ENCODE data around the gene ZBTB2.
"Not testable (repeated sequence)": the region's sequence is repeated elsewhere in the genome, so short reads cannot be mapped to it uniquely, and the experiment has no call there.

ZBTB2 gene

GRCh38 chr6:151320140-151320539 lies 71.2 kb downstream of the ZBTB2 start:
- no peaks in the 10 kb centered on the region for H3K9me2 ChIP-seq (replicated peaks; ENCODE audit: control insufficient read depth, low read length)
- no peaks in the 10 kb centered on the region for H3K36me3 ChIP-seq (ENCODE audit: control insufficient read depth, low read length)
- no peaks in the 10 kb centered on the region for H3K9me3 ChIP-seq (ENCODE audit: control insufficient read depth, insufficient read depth, low read length)
- H3K27ac ChIP-seq (ENCODE audit: low read depth, low read length) = no peak overlapping the region
- H3F3A ChIP-seq (ENCODE audit: control insufficient read depth, insufficient read depth) = no peaks in the 10 kb centered on the region
- H3K4me1 ChIP-seq (ENCODE audit: control insufficient read depth, low read length) = no peaks in the 10 kb centered on the region
- no peak overlapping the region for H3K4me3 ChIP-seq (ENCODE audit: low read length)
- no peak for TF ChIP-seq EZH2phosphoT487 (IDR thresholded peaks at IDR 0.05; ENCODE audit: borderline replicate concordance, low read length)
- no peak for TF ChIP-seq CTCF (IDR thresholded peaks at IDR 0.05; ENCODE audit: low read depth, low read length, poor library complexity, severe bottlenecking)
- H3K79me2 ChIP-seq (ENCODE audit: control insufficient read depth, low read length) = no peaks in the 10 kb centered on the region
- no peak overlapping the region for H3K4me2 ChIP-seq (ENCODE audit: low read length)
- peaks cover 18% of the 10 kb centered on the region for H3K27me3 ChIP-seq (ENCODE audit: control insufficient read depth, low read length)
- H4K20me1 ChIP-seq (ENCODE audit: control insufficient read depth, insufficient read depth, low read depth, low read length) = no peaks in the 10 kb centered on the region

- H3F3A ChIP-seq (ENCODE audit: control insufficient read depth, insufficient read depth) = no peaks in the 10 kb centered on the region
- H3K4me3 ChIP-seq (ENCODE audit: low read length) = no peak overlapping the region
- H4K20me1 ChIP-seq (ENCODE audit: control insufficient read depth, insufficient read depth, low read depth, low read length) = no peaks in the 10 kb centered on the region
- H3K9me2 ChIP-seq (replicated peaks; ENCODE audit: control insufficient read depth, low read length) = no peaks in the 10 kb centered on the region
- peaks cover 10% of the 10 kb centered on the region for H3K27me3 ChIP-seq (ENCODE audit: control insufficient read depth, low read length)
- H3K4me1 ChIP-seq (ENCODE audit: control insufficient read depth, low read length) = no peaks in the 10 kb centered on the region
- no peak for TF ChIP-seq EZH2phosphoT487 (IDR thresholded peaks at IDR 0.05; ENCODE audit: borderline replicate concordance, low read length)
- no peak for TF ChIP-seq CTCF (IDR thresholded peaks at IDR 0.05; ENCODE audit: low read depth, low read length, poor library complexity, severe bottlenecking)
- H3K9me3 ChIP-seq (ENCODE audit: control insufficient read depth, insufficient read depth, low read length) = no peaks in the 10 kb centered on the region
- H3K4me2 ChIP-seq (ENCODE audit: low read length) = no peak overlapping the region
- H3K79me2 ChIP-seq (ENCODE audit: control insufficient read depth, low read length) = no peaks in the 10 kb centered on the region
- H3K27ac ChIP-seq (ENCODE audit: low read depth, low read length) = no peak overlapping the region
- H3K36me3 ChIP-seq (ENCODE audit: control insufficient read depth, low read length) = no peaks in the 10 kb centered on the region
Observed at GRCh38 chr6:151317995-151318365, 73.4 kb downstream of the ZBTB2 start.

DNA sequence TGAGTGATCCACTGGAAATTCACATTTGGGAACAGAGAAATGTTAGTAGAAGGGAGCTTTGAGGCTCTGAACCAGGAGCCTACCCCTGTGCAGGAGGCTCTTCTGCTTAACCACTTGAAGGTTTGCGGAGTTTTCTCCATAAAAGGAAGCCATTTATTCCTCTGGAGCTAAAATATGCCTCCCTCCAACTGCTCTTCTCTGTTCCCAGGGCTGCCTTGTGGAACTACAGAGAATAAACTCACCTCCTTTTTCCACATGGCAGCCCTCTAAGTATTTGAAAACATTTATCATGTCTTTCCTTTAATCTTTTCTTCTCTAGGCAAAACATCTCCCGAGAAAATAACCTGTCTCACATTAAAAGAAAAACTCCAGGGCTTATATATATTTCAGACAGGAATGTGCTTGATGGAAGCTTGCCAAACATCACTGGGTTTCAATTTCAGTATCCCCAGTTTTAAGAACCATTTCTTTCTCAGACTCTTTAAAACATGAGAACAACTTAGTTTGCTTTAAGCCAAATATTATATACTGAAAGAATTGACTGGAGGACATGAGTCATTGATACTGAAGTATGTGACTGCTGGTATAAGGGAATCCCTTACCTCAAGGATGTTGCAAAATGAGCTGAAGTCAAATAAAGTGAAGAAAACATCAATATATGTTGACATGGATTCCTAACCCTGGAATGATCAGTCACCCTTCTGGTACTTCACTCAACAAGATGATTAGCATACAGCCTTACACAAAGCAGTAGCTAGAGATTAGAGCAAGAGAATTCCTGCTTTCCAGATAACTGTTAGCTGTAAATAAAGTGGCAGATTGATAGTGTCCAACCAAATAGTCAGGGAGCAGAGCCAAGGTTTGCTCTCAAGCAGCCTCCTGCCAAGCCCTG lies 74.0 kb downstream of the ZBTB2 start:
- Histone ChIP-seq H3K4me2 (ENCODE audit: low read length) (no peak overlapping the region), H4K20me1 (ENCODE audit: control insufficient read depth, insufficient read depth, low read depth, low read length) (no peaks in the 10 kb centered on the region), H3K4me1 (ENCODE audit: control insufficient read depth, low read length) (no peaks in the 10 kb centered on the region), H3K79me2 (ENCODE audit: control insufficient read depth, low read length) (no peaks in the 10 kb centered on the region), H3K27me3 (ENCODE audit: control insufficient read depth, low read length) (peaks cover 10% of the 10 kb centered on the region), H3K36me3 (ENCODE audit: control insufficient read depth, low read length) (no peaks in the 10 kb centered on the region), H3K9me3 (ENCODE audit: control insufficient read depth, insufficient read depth, low read length) (no peaks in the 10 kb centered on the region), H3K27ac (ENCODE audit: low read depth, low read length) (no peak overlapping the region), H3F3A (ENCODE audit: control insufficient read depth, insufficient read depth) (no peaks in the 10 kb centered on the region), H3K9me2 (replicated peaks; ENCODE audit: control insufficient read depth, low read length) (no peaks in the 10 kb centered on the region), H3K4me3 (ENCODE audit: low read length) (no peak overlapping the region)
- TF ChIP-seq EZH2phosphoT487 (IDR thresholded peaks at IDR 0.05; ENCODE audit: borderline replicate concordance, low read length) (no peak), CTCF (IDR thresholded peaks at IDR 0.05; ENCODE audit: low read depth, low read length, poor library complexity, severe bottlenecking) (no peak)

DNA sequence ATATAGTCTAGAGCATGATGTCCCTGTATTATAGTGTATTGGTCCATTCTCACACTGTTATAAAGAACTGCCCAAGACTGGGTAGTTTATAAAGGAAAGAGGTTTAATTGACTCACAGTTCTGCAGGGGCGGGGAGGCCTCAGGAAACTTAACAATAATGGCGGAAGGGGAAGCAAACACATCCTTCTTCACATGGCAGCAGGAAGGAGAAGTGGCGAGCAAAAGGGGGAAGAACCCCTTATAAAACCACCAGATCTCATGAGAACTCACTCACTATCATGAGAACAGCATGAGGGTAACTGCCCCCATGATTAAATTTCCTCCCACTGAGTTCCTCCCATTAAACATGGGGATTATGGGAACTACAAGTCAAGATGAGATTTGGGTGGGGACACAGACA lies 75.7 kb downstream of the ZBTB2 start:
- H3K27me3 ChIP-seq (ENCODE audit: control insufficient read depth, low read length); H3K4me2 ChIP-seq (ENCODE audit: low read length); H3K79me2 ChIP-seq (ENCODE audit: control insufficient read depth, low read length); H3K9me3 ChIP-seq (ENCODE audit: control insufficient read depth, insufficient read depth, low read length); H3K4me3 ChIP-seq (ENCODE audit: low read length); H3K4me1 ChIP-seq (ENCODE audit: control insufficient read depth, low read length); H4K20me1 ChIP-seq (ENCODE audit: control insufficient read depth, insufficient read depth, low read depth, low read length); H3K36me3 ChIP-seq (ENCODE audit: control insufficient read depth, low read length); H3K27ac ChIP-seq (ENCODE audit: low read depth, low read length); H3F3A ChIP-seq (ENCODE audit: control insufficient read depth, insufficient read depth); H3K9me2 ChIP-seq (replicated peaks; ENCODE audit: control insufficient read depth, low read length): not testable (repeated sequence)

All from DOHH2 (cell line).